ENCODE results near the gene MRPL54.

MRPL54 gene

DNA sequence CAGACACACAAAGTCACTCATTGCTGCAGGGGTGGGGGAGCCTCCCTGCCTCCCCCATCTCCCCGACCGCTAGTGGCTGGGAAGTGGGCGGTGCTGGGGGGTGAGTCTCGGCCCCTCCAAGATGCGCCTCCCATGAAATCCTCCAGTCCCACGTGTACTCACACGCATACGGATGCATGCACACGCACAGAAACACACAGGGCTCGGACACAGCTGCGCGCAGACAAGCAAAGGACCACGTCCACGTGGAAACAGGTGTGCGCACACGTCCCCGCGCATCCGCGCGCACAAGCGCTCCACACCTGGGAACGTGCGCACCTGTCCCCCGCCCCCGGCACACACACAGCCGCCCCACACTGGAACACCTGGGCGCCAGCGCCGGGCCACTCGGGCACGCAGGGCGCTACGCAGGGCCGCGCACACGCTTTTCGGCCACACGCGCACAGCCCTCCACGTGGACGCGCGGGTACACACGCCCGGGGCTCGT is 23.0 kb downstream of the MRPL54 start:
- DNase-seq (ENCODE audit: low spot score): no peak

DNA sequence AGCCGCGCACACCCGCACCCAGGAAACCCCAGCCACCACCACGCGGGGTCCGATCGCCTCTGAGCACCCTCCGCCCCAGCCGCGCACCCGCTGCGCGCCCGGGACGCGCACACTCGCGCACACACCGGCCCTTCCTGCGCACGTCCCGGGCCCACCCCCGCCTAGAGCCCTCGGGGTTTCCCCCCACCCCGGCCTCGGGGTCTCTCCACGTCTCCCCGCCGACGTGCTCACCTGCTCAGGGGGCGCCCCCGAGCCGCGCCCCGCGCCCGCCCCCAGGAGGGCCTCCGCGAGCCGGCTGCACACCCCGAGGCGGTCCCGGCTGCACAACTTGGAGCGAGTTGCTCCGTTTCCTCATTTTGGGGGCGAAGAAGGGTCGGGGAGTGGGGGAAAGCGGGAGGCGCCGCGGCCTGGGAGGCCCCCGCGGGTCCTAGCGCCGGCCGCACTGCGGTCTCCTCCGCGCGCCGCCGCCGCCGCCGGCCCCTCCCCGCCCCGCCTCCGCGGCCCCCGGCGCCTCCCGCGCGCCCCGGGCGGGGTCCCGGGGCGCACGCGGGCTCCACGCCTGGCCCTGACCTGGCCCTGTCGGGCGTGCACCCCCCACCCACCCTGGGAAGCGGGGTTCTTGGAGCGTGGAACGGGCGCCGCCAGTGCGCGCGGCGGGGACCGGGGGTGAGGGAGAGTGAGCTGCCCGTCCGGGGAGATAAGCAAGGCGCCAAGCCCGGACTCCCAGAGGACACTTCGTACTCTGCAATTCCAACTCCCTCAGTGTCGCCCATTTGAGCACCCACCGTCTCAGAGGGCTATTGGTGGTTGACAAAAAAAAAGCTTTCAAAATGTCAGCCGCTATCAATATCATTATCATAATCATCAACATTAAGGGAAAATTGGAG is 23.7 kb downstream of the MRPL54 start, which contains the start of gene MATK:
MATK (minus strand) TSS at position 444 of the 887 bp plus-strand sequence. CDS start 1,246 bp downstream, outside the sequence.
- DNase-seq (ENCODE audit: low spot score): no peak

DNA sequence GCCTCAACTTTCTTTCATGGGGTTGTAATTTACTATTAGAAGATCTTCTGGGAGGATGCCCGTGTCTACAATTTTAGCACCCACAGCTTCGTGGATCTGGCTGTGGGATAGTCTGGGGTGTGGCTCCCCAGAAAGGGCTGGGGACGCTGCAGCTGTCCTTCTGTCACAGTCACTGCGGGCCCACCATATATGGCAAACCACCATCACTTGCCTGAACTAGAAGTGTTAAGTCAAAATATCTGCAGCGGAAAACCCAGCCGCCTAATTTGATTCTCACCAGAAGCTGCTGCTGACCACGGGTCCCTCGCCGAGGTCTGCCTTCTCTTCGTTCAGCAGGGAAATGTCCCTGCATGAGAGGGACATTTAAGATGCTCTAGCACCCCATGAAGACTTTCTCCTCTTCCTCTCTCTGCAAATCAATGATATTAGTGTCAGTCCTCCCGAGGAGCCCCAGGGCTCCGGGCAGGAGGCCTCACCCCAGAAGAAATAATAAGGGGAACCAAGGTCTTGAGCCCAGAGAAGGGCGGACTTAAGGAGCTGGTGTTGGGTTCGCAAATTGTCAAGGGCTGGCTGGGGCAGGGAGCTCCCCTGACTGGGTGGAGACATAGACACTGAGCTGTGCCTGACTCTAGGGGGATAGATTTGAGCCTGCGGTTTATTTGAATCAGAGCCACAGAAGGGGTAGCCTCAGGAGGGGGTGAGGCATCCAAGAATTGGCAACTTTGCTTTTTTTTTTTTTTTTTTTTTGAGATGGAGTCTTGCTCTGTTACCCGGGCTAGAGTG is 26.7 kb downstream of the MRPL54 start:
- DNase-seq (ENCODE audit: low spot score): no peak

DNA sequence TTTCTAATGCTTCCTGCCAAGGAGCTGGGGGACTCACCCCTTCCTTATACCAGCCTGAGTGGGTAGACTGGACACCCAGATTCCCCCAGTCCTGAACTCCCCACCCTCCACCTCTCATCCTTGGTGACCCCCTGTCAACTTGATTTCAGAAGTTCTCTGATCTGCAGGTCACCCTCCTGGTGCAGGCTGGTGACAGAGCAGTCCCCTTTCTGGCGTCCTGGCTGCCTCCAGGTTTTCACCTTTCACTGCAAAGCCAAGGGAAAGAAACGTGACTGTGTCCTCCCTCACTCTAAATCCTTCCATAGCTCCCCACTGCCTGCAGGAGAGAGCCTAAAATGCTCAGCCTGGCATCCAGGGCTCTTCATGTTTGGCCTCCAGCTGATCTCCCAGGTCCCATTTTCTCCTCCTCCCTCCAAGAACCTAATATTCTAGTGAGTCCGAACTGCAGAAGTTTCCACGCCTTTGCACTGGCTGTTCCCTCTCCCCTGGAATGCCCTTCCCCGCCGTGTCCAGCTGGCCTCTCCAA is 27.8 kb downstream of the MRPL54 start:
- DNase-seq (ENCODE audit: low spot score): no peak

DNA sequence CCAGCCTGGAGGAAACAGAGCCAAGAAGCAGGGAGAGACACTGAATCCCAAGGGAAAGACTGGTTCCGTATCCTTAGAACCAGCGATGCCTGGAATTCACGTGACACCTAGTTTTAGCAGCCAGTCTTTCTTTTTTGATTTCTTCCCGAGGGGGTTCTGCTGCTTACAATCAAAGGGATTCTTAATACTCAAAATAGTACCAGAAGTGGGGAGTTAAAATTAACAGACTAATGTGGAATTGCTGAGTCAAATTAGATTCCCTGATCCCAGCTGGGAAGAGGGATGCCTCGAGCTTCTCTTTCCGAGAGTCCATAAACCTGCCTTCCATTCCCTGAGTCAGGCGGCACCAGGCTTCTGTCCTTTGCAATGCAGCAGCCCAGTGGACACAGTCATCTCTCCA is 28.5 kb downstream of the MRPL54 start:
- DNase-seq (ENCODE audit: low spot score): no peak

DNA sequence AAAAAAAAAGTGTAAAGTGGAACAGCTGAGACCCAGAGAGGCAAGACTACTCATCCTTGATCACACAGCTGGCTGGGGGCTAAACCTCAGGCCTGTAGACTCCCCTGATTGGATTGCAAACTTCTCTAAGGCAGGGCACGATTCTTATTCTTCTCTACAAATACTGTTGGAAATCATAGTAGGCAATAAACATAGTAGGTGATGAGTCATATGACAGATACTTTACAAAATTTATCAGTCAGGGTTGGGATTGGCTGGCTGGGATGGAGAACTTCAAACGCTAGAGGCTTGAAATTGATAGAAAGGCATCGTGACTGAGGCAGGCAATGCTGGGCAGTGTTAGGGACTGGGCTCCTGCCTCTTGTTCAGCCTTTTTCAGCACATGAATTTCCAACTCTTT is 29.6 kb downstream of the MRPL54 start:
- no peak for DNase-seq (ENCODE audit: low spot score)

DNA sequence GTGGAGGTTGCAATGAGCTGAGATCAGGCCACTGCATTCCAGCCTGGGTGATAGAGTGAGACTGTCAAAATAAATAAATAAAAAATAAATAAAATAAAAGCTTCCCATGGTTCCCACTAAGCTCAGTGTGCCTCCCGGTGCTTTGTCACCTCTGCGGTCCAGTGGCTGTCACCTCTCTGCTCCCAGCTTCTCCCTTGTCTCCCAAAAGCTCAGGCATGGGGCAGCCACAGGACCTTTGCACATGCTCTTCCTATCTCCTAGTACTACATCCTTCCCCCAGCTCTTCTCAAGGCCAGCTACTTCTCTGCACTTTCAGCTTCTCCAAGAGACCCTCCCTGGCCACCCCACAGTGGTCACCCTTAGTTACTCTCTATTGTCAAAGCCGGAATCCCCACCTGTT is 31.3 kb downstream of the MRPL54 start:
- DNase-seq (ENCODE audit: low spot score): no peak

DNA sequence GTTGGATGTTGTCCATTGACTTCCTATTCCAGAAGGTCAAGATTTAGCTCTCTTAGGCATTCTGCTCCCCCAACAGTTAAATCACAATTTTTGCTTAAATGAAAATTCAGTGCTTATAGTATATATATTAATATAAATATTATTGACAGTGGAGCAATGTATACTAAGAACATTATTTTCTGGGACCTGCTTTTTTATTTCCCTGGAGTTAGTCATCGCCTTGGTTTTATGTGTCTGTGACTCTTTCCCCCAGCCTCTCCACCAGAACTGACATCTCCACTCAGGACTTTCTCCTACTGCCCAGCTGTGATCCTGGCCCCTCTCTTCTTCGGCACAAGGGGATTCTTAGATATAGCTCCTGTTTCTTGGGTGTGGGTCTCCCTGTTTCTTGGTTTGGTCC is 33.9 kb downstream of the MRPL54 start:
- DNase-seq (ENCODE audit: low spot score): no peak

DNA sequence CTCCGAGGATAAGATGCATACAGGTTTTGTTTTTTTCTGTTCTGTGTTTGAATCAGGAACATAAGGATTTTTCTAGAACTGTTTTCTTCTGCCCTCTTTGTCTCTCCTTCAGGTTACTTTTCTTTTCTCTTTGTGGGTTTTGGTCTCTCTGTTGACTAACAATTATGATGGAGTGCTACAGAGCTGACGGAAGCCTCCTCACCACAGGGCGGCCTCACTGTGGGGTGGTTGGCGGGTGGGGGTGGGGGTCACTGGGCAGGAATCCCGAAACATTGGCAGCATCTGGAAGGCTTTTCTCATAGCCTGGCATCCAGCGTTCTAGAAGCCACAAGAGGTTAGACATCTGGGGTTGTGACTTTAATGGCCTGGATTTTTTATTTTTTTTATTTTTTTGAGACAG is 35.7 kb downstream of the MRPL54 start:
- DNase-seq (ENCODE audit: low spot score): no peak

DNA sequence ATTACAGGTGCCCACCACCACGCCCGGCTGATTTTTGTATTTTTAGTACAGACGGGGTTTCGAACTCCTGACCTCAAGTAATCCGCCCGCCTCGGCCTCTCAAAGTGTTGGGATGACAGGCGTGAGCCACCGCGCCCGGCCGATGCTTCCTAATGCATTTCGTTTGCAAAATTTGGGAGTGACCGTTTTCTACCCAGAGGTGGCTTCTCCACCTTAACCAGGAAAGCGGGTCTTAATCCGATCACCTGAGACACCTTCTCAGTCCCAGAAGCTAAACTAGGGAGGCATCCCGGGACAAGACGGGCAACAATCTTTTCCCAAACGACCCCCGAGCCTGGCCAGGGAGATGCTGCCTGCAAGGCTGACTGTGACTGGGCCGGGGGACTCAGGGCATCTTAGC is 38.5 kb downstream of the MRPL54 start:
- DNase-seq (ENCODE audit: low spot score): no peak

DNA sequence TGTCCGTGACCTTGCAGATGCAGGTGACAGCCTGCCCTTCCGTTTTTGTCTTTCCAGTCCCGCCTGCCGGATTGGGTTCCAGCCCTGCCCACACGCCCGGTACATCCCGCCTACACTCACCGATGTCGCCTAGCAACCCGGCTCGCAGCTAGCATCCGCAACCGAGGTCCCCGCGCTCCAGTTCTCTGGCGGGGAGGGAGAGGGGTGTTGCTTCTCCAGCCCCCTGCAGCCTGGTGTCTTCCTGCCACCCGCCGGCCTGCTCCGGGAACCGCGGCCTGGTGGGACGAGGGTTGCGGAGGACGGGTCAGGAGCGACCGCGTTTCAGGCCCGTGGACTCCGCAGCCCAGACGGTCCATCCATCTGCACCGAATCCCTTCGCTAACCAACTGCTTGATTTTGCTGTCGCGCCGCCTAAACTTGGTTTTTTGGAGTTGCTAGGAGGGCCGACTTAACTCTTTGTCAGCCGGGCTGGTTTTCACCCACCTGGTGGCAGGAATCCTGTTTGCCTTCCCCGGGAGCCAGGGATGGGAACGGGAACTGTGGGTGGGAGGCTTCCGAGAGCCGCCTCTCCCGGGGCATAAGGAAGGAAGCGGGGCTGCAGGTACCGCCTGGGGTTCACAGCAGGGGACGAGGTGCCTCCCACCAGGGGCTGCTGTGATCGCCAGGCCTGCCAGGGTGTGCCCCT is 39.1 kb downstream of the MRPL54 start:
- DNase-seq (ENCODE audit: low spot score): peak; percentile 64

DNA sequence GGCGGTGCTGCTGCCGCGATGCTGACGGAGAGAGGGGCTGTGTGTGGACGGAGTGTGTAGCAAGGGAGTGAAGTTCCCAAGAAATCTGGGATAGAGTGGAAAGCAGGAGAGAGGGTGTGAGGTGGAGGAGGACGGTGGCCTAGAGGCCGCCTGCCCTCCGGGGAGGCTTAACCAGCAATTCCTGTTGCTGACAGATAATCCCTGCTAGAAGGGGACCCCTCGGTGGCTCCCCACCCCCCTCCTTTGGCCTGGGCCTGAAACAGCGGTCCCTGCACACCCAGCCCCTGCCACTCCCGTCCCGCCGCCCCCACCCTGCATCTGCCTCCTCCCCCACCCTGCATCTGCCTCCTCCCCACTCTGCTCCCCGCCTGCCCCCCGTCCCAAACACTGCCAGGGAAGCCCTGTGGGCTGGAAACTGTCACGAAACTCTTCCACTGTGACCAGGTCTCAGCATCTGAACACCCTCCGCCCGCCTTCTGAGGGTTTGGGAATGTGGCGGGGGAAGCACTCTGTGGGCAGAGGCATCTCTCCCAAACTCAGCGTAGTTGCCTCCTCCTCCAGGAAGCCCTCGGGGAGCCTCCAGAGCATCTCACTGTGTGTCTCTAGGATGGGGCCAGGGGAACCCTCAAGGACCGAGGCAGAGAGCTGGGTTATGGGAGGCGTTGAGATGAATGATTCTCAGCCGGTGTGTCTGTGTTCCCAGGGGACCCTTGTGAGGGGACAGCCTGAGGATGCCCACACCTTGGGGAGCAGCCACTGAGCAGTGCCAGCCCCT is 40.8 kb downstream of the MRPL54 start:
- DNase-seq (ENCODE audit: low spot score): no peak

DNA sequence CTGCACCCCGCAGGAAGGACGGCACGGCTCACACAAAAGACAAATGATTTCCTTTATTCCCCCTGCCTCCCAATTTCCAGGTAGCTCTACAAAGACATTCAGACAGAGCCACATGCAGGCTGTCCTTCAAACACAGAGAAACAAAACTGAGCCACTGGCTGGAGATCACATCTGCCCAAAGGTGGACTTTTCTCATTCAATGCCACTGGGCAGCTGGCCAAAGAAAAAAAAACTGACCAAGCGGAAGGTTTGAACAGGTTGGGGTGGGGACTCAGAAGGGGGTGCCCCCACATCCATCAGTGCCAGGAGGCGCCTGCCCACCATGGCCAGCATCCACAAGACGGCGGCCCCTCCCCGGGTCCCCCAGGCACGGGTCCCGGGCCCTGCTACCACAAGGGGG is 41.5 kb downstream of the MRPL54 start:
- DNase-seq (ENCODE audit: low spot score): no peak

DNA sequence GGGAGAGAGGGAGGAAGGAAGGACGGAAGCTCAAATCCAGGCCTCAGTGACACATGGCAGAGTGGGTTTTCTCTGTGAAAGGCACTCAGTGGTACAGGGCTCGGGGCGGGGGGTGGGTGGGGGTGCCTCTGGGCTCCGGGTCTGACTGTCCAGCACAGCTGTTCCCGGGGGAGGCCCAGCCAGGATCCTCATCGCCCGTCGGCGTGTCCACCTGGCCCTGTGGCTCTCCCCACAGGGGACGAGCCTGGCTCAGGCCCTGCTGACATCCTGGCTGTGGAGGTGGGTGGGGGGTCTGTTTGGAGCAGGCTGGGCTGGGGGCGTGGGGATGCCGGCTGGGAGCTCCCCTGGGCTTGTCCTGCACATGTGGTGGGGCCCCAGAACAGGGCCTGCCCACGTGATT is 41.9 kb downstream of the MRPL54 start:
- DNase-seq (ENCODE audit: low spot score): no peak

DNA sequence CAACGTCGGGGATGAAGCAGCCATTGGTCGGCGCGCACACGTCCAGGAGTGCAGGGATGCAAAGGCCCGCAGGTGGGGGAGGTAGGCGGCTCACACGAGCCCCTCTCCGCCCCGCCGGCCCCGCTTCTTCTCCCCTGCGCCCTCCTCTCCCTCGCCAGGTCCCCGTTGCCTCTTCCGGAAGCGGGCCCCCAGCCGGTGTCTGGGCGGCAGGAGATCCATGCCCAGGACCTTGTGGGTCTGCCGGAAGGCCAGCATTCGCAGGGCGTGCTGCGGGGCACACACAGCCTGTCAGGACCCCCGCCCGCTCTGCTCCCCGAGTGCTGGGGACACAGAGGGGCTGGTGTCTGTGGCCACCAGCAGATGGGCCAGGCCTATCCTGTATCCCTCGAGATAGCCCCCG is 43.4 kb downstream of the MRPL54 start:
- no peak for DNase-seq (ENCODE audit: low spot score)

DNA sequence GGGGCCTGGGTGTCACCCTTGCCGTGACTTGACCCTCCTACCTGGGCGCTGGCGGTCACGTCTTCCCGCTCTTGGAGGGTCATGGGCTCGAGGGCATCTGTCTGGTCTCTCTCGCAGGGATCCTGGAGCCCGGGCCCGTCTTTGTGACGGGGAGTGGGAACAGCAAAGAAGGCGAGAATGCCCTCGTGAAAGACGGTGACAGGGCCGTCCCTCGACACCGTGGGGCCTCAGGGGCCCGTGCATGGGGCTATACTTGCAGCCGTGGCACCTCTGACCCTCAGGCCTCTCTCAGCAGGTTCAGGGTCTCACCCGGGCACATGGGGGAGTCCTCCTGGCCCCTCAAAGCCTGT is 44.6 kb downstream of the MRPL54 start:
- DNase-seq (ENCODE audit: low spot score): no peak

DNA sequence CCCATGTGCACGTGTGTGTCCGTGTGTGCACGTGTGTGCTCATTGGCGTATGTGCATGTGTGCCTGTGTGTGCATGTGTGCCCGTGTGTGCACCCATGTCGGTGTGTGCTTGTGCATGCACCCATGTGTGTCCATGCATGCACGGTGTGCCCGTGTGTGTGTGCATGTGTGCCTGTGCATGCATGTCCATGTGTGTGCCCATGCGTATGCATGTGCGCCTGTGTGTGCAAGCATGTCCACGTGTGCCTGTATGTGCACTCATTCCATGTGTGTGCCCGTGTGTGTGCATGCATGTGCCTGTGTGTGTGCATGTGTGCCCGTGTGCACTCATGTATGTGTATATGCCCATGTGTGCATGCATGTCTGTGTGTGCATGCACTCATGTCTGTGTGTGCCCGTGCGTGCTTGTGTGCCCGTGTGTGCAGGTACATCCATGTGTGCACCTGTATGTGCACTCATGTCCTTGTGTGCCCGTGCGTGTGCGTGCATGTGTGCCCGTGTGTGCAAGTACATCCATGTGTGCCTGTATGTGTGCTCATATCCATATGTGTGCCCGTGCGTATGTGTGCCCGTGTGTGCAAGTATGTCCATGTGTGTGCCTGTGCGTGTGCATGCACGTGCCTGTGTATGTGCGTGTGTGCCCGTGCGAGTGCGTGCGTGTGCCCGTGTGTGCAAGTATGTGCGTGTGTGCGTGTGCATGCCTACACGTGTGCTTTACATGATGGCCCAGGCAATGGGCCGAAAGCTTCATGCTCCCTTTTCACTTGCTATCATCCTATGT is 45.3 kb downstream of the MRPL54 start:
- DNase-seq (ENCODE audit: low spot score): no peak

DNA sequence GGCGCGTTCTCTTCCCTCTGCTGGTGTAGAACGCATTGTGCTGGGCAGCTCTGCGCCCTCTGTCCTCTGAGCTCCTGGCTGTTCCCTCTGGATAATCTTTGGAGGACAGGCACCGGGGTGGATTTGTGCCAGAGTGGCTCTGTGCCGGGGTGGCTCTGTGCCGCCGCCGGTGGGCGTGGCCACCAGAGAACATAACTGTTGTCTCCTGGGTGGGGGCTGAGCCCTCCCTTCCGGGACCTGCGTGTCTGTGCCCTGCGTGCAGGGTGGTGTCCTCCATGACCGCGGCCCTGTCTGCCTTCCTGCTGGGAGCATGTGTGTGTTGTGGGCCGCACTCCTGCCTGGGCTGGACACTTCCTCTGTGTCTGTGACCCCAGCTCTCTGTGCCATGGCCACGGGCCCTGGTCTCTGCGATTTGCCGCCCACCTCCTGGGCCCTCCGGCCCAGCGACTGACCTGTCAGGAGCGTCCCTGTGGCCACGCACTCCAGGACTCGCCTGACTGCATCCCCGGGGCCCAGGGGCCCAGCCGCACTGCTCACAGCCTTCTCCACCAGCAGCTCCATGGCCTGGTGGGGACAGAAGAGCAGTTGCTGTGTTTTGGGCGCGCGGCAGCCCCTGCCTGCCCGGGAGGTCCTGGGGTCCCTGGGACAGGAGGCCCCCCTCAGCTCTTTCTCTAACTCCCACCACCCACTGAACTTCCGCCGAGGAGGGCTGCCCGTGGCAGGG is 46.1 kb downstream of the MRPL54 start:
- DNase-seq (ENCODE audit: low spot score): no peak

DNA sequence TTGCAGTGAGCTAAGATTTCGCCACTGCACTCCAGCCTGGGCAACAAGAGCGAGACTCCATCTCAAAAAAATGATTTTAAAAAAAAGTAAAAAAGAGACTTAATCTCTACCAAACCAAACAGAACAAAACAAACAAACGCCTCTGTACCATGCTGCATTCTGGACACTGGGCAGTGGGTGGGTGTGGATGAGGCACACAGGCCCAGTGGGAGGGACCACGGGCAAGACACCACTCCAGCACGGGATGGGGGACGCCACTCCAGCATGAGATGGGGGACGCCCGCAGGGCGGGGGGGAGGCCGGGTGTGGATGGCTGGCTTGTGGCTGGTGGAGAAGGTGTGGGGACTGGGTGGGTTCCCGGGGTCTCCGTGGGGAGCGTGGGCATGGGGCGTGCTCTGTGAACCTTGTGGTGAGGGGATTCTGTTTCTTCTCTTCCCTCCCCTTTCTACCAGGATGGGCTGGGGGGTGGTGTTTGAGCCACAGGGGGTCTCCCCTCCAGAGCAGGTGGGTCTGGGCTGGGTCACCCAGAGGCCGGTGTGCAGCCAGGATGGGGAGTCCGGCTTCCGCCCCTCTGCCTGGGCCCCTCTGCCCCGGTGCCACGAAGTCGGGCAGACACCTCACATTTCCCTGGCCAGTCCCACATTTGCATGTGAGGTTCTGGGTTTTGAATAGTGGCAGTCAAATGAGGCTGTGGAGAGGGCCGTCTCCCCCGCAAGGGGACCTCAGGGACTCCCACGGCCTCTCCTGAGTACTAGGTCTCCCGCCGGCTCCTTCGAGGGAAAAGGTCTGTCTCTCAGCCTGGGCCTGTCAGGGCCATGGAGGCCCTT is 47.6 kb downstream of the MRPL54 start:
- no peak for DNase-seq (ENCODE audit: low spot score)

All from AG20443 (cell line).